Stimulated activated CD4-positive, alpha-beta T cell treated with anti-CD3 and anti-CD28 coated beads, Interleukin-12 subunit alpha, Interleukin-12 subunit beta, amount 100 ng/mL, for 48 hours (primary cell): ENCODE measurements around the gene GCDH.
"Not testable (repeated sequence)": the region's sequence is repeated elsewhere in the genome, so short reads cannot be mapped to it uniquely, and the experiment has no call there.

Experiments used
- DNase-seq, 3 donors: peaks; one replicate each; pipeline ENCODE4 v3.0.0-alpha.2; 2020; ENCODE audit warnings: low read depth in 2 of 3, low spot score in 1 of 3

The GCDH gene

GRCh38 chr19:12872255-12872654 lies 18.7 kb upstream of the GCDH start:
- no peak for DNase-seq

- DNase-seq, result peak; percentile 43 to 63 (median 61)
Measured at GRCh38 chr19:12872941-12873890, 17.7 kb upstream of the GCDH start.

GRCh38 chr19:12873891-12874745 lies 16.8 kb upstream of the GCDH start:
- DNase-seq, result no peak

- no peak for DNase-seq
Measured at GRCh38 chr19:12875086-12875485, 15.9 kb upstream of the GCDH start.

GRCh38 chr19:12880551-12881171 lies 10.3 kb upstream of the GCDH start:
- no peak for DNase-seq

GRCh38 chr19:12881172-12881808 lies 9.7 kb upstream of the GCDH start, which contains the start of gene DNASE2:
Gene DNASE2 (minus strand): TSS chr19:12881449. CDS start chr19:12881375, 74 bp downstream.
- peak; percentile 83 to 95 (median 84) for DNase-seq

GRCh38 chr19:12882589-12882988 lies 8.4 kb upstream of the GCDH start:
- no peak for DNase-seq

- DNase-seq, result no peak
Measured at GRCh38 chr19:12884202-12884601, 6.8 kb upstream of the GCDH start.

- no peak for DNase-seq
Measured at GRCh38 chr19:12884627-12884925, 6.4 kb upstream of the GCDH start.

GRCh38 chr19:12884926-12885748 lies 5.8 kb upstream of the GCDH start:
- peak; percentile 85 to 91 (median 85) for DNase-seq

- DNase-seq, result no peak
Measured at GRCh38 chr19:12885749-12886650, 5.0 kb upstream of the GCDH start.

- DNase-seq, result no peak
Measured at GRCh38 chr19:12886651-12886968, 4.3 kb upstream of the GCDH start.

GRCh38 chr19:12886969-12887747 lies 3.8 kb upstream of the GCDH start, which contains the start of gene KLF1:
Gene KLF1 (minus strand): TSS chr19:12887201. CDS start chr19:12887140, 61 bp downstream.
- DNase-seq, result no peak

- no peak for DNase-seq
Measured at GRCh38 chr19:12888006-12888603, 2.9 kb upstream of the GCDH start.

- not testable (repeated sequence) for DNase-seq
Measured at GRCh38 chr19:12890299-12890786, 617 bp upstream of the GCDH start.

GRCh38 chr19:12891553-12892021 lies 627 bp downstream of the GCDH start:
- DNase-seq, result no peak

GRCh38 chr19:12893582-12893981 lies 2.6 kb downstream of the GCDH start:
- no peak for DNase-seq

GRCh38 chr19:12896460-12896859 lies 5.5 kb downstream of the GCDH start:
- no peak for DNase-seq
